GM19351 (cell line): ENCODE data around the gene BTG1.

Experiments
- ATAC-seq: cut with Tn5 transposase; IDR thresholded peaks from one replicate; pipeline ENCODE4 v1.9.1; 2021; ENCODE audit warnings: mild to moderate bottlenecking, moderate library complexity; ENCODE audit not compliant: unreplicated experiment

BTG1 gene

DNA sequence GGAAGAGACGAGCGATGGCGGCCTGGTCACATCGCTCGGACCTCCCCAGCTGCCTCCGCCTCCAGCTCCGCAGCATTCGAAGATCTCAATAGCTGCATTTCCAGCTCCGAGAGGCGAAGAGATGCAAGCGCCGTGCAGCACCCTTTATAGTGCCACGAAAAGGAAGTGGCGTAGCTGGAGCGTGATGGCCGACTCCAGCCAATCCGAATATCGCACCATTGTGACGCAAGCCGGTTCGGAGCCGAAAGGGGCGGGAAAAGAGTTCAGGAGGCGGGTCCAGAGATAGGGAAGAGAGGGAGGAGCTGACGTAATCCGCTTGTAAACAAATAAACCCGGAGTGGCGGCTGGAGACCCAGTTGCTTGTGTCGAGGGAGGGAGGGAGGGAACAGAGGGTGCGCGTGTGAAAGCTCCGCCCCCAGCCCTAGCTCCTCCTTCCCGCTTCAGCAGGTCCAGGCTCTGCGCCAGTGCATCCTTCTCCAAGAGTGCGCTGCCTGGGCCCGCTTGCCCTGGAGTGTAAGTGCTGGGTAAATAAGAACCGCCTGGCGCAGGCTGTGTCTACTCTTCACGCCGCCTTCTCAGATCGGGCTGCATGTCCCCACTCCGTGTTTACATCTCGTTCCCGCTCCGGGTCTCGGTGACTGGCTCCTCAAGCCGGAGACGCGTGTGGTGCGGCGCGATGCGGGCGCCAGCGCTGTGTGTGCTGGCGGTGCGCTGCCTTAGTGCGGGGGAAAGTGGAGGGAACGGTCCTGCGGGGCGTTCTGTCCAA is at the start of gene BTG1:
BTG1 (minus strand) TSS at position 116 of the 766 bp plus-strand sequence. CDS start 311 bp downstream, outside the sequence.
- peak; percentile 70 for ATAC-seq

GRCh38 chr12:92194561-92194960 is 48.9 kb upstream of the BTG1 start:
- no peak for ATAC-seq

- no peak for ATAC-seq
These were observed 48.2 kb upstream of the BTG1 start for GRCh38 chr12:92193846-92194245.

- no peak for ATAC-seq
These were observed 47.4 kb upstream of the BTG1 start for GRCh38 chr12:92193063-92193462.

GRCh38 chr12:92192360-92192759 is 46.7 kb upstream of the BTG1 start:
- ATAC-seq, result no peak

DNA sequence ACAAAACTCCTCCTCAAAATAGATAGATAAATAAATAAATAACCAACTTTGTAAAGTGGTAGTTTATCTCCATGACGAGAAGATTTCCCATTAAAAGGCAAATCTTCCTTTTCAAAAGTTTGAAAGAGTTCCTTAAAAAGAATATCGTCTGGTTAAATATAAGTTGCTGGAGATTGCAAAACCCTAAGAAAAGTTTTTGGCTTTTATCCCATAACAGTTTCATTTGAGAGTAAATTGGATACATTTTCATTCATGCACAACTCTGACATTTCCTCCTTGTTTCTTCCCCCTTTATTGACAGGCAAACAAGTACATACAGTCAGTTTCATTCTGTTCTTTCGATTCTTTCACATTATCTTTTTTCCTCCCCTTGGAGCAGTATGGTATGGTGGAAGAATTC is 45.4 kb upstream of the BTG1 start:
- ATAC-seq, result no peak

DNA sequence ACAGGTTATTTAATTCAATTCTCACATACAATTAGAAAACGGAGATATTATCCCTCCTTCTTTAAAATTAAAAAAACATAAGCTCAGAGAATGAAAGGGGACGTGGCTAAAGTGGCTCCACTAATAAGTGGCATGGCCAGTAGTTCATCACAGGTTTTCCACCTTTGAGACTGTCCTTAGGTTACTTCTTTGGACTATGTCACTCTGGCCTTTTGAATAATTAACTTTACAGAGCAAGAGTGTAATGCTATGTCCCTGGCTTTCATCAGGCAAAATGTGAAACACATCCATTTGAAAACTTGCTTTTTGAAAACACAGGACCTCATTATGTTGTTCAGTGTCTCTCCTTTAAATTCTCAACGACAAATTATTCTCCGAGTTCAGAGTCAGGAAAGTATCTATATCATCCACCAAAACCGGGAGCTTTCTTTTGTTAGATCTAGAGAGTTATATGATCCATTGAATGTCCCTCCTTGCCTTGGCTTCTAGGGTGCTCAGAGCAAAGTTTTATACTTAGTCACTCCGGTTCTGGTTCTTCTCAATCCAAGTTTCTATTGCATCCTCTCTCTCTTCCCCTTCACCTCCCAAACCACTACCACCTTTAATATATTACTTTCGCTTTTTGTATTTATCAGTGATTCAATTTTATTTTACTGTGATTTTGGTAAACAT is 43.0 kb upstream of the BTG1 start:
- ATAC-seq, result no peak

- ATAC-seq, result peak; percentile 37
These were observed 40.4 kb upstream of the BTG1 start for GRCh38 chr12:92186038-92186470.

DNA sequence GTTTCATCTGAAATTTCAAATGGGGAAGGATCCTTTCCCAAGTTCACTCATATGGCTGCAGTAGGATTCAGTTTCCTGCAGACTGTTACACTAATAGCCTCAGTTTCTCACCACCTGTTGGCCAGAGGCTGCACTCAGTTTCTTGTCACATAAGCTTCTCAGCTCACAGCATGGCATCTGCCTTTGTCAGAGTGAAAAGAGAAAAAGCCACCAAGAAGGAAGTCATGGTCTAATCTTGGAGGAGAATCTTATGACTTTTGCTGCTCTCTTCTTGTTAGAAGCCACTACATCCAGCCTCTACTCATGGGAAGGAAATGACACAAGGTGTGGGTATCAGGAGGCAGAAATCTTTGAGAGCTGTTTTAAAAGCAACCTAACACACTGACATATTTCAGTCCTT is 39.4 kb upstream of the BTG1 start:
- peak; percentile 77 for ATAC-seq

- no peak for ATAC-seq
These were observed 37.9 kb upstream of the BTG1 start for GRCh38 chr12:92183575-92183974.

DNA sequence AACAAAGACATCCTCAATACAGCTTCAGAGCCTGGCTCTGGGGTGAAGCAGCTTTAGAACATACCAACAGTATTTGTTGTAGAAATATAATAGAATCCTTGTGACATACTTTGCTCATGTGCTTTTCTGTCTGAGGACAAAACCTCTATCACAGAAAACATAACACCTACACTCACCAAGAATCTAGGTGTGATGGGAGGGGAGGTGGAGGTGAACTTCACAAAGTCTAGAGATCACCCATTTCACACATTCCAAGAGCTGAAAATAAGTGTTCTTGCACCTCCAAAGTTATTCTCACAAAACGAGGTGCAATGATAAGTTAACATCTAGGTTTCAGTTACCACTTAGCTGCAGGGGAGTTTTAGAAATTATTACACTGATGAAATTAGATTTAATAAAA is 32.7 kb upstream of the BTG1 start:
- ATAC-seq, result no peak

GRCh38 chr12:92176646-92177045 is 31.0 kb upstream of the BTG1 start:
- no peak for ATAC-seq

DNA sequence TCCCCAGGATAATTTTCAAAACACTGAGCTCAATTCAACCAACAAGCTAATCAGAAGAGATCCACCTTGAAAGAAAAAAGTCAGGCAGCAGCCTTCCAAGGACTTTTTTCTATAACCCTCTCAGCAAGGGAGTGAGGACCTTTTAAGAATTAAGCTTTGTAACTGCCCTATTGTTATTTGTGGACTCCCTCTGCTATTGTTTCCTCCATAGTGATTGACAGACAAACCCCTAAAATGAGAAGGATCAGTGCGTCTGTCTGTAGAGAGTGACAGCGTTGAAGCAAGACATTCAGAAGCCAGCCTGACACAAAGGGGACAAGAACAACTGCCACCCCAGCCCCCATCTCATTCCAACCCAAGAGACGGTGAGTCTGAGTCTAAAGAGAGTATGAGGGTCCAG is 30.3 kb upstream of the BTG1 start:
- no peak for ATAC-seq

- ATAC-seq, result no peak
These were observed 24.4 kb upstream of the BTG1 start for GRCh38 chr12:92170050-92170449.

GRCh38 chr12:92167075-92167474 is 21.4 kb upstream of the BTG1 start:
- ATAC-seq, result no peak

DNA sequence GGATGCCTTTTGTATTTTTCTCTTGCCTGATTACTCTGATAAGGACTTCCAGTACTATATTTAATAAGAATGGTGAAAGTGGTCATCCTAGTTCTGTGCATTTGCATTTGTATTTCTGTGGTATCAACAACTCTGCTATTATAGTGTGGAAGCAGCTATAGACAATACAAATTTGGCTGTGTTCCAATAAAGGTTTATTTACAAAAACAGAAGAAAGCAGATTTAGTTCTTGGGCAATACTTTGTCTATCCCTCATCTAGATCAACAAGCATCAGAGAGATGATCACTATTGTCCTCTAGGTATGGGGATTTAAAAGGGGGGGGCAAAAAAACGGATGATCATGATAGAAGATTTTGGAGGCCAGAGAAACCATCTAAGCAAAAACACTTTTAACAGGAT is 19.1 kb upstream of the BTG1 start:
- ATAC-seq, result no peak

GRCh38 chr12:92162079-92162478 is 16.4 kb upstream of the BTG1 start:
- no peak for ATAC-seq

- ATAC-seq, result peak; percentile 61
These were observed 13.3 kb upstream of the BTG1 start for GRCh38 chr12:92158796-92159439.

DNA sequence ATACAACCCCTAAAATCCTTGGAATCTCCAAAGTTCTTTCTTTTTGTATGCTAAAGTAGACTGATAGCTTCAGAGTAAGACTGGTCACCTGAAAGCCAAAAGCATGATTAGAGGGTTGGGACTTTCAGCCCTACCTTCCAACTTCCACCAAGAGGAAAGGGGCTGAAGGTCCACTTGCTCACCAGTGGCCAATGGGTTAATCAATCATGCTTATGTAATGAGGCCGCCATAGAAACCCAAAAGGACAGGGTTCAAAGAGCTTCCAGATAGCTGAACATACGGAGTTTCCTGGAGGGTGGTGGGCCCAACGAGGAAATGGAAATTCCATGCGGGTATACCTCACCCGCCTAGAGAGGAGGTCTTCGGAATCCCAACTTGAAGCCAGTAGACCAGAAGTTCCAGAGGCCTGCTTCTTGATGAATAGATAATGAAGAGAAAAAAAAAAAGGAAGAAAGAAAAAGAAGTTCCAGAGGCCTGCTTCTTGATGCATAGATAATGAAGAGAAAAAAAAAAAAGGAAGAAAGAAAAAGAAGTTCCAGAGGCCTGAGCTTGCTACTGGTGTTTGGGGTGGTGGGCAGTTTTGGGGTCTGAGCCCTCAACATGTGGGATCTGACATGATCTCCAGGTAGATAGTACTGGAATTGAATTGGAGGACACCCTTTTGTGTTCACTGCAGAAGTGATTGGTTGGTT is 11.2 kb upstream of the BTG1 start:
- no peak for ATAC-seq

GRCh38 chr12:92156139-92156538 is 10.5 kb upstream of the BTG1 start:
- ATAC-seq, result no peak

DNA sequence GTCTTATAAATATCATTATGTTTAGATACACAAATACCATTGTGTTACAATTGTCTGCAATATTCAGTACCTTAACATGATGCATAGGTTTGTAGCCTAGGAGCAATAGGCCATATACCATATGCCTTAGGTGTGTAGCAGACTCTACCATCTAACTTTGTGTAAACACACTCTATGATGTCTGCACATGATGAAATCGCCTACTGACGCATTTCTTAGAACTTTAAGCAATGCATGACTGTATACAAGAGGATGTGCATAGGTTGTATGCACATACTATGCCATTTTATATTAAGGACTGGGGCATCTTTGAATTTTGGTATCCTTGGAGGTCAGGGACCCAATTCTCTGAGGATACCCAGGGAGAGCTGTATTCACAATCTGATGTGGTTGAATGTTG is 10.1 kb upstream of the BTG1 start:
- no peak for ATAC-seq
